Measurements from ENCODE around the gene CENPO.

CENPO gene

DNA sequence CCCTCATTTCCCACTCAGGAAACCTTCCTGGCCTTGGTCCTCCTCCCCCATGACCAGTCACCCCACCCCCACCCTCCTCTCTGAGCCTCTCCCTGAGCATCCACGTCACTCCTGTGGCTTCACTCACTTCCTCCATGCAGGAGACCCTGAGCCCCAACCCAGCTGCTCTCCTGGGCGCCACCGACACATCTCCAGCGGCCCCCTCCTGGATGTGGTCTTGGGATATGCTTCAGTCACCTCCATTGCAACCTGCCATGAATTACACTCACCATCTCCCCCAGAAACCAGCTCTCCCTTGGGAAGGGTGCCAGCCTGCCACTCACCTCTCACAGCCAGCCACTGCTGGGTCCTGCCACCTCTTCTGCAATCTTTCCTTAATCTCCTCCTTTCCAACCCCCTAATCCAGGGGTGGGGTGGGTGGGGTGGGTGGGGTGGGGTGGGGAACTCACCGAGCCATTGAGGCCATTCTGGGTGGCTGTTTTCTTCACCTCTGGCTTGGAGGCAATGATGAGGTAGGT is 44.8 kb downstream of the CENPO start:
- no peak for DNase-seq (ENCODE audit: low read depth, low spot score)

DNA sequence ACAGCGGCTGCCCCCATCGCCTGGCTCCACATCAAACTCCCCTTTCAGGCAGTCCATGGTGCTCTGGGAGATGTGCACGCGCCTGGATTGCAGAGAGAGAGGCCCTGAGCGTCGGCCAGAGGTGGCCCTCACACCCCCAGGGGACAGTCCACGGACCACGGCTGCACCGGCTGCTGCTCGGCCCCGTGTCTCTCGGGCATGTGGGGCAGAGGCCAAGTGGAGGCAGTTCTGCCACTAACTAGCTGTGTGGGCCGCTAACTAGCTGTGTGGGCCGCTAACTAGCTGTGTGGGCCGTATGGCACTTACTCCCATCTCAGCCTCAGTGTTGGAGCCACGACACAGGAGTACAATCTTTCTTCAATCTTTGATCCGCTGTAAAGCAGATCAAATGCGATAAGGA is 45.3 kb downstream of the CENPO start:
- no peak for DNase-seq (ENCODE audit: low read depth, low spot score)

DNA sequence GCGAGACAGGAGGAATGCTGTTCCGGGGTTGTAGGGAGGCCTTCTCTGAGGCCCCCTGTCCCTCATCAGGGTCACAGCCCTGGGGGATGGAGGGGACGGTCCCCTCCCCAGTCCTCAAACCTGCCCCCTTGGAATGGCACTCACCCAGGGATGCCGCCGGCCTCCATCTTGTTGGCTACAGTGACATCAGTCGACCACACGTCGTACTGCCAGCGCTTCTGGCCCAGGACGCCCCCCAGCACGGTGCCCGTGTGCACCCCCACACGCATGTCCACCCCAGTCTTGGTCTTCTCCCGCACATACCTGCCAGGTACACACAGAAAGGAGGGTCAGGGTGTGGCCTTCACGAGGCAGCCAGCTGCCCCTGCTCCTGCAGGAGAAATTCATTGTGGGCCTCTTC is 46.5 kb downstream of the CENPO start:
- DNase-seq (ENCODE audit: low read depth, low spot score) = no peak

DNA sequence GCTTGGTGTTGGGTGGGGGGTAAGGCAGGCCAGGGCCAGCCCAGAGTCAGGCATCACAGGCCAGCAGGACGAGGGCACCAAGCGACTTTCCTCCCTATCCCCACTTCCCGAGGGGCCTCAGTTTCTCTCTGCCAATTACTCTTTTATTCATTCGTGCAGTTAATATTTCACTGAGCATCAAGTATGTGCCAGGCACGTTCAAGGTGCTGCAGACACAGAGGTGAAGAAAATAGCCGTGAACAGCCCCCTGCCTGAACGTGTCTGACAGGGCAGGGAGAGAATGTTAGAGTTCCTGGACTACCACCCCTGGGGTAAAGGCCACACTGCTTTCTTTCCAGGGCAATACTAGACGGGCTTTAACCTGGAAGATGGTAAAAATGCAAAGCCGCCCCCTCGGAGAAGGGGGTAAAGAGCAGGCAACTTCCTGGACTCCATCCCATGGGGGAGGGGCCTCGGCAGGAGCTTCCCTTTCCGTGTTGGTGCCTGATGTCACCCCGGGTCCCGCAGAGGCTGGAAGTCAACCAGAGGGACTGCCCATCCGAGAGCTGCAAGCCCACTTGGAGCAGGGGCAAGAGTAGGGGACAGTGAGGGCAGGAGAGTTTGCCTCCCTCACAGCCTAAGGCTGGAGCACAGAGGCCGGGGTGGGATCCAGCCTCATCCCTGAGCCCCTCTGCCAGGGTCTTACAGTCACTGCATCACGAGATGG is 47.1 kb downstream of the CENPO start:
- DNase-seq (ENCODE audit: low read depth, low spot score) = no peak

DNA sequence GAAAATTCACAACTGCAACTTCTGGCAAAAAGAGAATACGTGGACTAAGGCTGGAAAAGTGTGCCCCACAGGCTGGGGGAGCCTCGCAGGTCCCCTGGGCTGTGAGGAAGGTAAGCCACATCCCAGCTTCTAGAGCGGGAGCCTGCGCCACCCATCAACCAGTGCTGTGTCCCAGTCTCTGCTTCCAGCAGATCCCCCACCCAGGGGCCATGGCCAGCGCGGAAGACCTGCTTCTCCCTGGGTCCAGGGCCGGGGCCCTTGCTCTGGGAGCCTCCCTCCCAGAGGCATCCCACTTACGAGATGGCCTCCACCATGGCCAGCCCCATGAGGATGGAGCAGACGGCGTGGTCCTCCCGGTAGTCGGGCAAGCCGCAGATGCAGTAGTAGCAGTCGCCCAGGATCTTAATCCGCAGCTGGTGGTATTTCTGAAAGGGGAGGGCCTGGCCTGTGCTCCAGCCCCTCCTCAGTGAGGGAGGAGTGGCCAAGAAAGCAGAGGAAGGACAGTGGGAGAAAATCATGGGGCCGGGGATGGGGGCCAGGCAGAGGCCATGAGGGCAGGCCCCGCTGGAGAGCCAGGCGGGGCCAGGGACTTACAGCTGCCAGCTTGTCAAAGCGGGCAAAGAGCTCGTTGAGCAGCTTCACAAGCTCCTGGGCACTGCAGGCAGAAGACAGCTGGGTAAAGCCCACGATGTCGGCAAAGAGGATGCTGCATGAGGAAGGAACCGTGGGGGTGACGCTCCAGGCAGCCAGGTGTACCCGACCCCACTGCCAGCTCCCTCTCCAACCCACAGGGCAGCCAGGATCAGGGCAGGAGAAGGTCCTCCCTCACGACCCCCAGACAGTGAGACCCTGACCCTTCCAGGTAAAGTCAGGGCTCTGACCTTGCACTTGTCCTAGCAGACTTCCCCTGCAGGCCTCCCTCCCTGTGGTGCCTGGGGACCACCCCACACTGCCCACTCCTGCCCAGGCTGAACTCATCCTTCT is 48.0 kb downstream of the CENPO start:
- DNase-seq (ENCODE audit: low read depth, low spot score) = no peak

DNA sequence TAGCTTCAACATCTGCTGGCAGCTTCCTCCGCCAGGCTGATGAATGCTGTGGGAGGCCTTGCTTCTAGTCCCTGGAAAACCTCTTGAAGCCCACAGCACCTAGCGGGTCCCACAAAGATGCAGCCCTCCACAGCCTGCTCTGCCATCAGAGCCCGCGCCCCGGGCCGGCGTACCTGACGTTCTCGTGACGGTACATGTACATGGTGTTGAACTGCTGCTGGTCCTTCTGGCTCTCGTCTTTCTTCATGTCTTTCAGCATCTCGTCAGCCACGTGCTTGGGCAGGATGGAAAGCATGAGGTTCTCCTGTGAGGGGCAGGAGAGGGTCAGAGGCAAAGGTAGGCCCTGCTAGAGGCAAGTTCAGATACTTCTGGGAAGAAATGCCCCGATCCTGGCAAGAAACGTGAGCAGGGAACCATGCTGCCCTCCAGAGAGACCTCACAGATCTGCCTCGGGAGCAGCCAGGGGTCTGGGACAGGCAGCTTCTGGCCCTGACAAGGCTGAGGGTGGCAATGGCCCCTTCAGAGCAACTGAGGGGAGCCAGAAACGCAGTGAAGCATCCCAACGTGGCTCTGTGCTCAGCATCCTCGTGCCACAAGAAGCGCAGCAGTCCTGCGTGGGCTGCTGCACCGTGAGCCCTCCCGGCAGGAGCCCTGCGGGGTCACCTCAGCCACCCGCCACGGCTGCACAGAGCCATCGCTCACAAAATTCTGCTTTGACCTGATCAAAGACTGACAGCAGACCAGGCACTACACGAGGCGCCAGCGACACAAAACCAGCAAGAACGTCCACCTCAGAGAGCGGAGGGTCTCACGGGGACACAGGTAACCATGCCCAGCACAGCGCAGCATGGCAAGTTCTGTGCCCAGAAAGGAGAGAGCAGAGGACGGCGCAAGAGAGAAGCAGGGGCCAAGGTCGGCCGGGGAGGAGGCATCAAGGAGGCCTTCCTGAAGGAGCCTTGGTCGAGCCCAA is 49.1 kb downstream of the CENPO start:
- no peak for DNase-seq (ENCODE audit: low read depth, low spot score)

DNA sequence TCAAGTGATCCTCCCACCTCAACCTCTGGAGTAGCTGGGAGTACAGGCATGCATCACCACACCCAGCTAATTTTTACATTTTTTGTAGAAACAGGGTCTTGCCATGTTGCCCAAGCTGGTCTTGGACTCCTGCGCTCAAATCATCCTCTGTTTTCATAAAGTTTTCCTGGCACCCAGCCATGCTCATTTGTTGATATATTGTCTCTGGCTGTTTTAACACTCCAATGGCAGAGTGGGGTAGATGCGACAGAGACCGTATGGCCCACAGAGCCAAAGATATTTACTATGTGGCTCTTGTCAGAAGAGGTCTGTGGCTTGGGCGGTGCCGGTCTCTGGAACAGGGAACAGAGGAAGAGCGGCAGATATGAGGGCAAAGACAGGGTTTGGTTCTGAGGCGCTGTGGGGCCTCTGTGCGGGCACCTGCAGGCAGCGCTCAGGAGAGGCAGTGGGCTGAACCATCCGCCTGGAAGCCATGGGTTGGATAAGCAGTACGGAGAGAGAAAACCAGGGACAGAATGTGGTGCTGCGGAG is 50.2 kb downstream of the CENPO start:
- no peak for DNase-seq (ENCODE audit: low read depth, low spot score)

DNA sequence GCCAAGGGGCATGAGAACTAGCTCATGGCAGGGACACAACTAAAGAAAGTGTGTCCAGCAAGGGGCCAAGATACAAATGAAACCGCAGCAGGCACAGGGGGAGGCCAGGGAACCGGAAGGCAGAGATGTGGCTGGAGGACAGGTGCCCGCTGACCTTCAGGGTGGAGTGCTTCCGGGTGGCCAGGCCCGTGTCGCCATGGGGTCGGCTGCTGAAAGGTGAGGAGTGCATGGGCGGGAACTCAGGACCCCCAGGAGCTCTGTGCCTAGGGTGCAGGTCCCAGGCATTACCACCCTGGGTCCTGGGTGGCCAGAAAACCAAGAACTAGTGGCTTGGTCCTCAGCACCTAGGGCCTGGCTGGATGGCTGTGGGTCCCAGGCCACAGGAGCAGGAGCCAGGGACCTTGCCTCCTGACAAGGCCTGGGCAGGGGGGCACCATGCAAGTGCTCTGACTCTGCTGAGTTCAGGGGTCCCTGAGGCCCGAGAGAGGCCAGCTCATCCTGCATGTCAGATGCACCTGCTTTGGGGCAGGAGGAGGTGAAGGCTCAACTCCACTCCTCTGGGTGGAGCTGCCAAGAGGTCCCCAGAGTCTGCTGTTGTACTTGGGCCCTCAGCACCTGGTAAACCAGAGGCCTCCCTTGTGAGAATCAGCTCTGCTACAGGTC is 50.9 kb downstream of the CENPO start:
- DNase-seq (ENCODE audit: low read depth, low spot score) = no peak

DNA sequence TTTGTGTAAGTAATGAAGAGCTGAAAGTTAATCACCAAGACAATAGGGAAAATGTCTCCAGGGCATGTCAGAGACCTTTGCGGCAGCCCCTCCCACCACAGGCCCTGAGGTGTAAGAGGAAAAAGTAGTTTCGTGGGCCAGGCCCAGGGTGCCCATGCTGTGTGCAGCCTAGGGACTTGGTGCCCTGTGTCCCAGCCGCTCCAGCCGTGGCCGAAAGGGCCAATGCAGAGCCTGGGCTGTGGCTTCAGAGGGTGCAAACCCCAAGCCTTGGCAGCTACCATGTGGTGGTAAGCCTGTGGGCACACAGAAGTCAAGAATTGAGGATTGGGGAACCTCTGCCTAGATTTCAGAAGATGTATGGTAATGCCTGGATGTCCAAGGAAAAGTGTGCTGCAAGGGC is 52.5 kb downstream of the CENPO start:
- DNase-seq (ENCODE audit: low read depth, low spot score) = no peak

DNA sequence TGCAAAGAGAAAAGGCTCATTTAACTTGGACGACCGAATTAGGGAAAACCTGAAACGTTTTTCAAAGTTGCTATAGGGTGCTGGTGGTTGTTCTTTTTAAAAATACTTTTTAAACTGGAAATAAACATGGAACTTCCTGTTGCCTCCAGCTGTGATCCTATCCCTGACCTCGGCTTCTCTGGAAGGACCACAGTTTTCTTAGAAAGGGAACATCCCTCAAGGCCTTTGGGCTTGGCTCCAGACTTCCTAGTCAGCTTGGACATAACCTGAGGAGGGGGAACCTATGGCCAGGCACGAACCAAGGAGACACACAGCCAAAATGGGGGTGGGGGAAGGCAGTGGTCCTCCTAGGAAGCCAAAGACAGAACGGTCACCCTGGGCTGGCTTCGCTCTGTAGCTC is 57.7 kb downstream of the CENPO start:
- DNase-seq (ENCODE audit: low read depth, low spot score) = no peak

DNA sequence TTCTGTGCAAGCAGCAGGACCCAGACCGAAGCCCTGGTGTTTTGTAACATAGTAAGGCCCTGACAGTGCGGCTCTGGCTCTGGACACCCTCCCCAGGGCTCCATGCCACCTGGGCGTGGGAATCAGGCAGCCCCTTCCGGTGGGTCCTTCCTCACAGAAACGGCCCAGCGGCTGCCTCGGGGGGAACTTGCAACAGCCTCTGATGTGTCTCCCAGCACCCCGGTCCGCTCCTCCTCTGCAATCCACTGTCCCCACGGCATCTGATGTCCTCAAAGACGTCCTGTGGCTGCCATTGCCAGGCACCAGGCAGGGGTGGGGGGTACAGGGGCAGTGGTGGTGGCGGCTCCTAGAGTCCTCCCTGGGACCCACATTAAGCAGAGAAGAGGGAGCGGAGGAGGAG is 58.8 kb downstream of the CENPO start:
- no peak for DNase-seq (ENCODE audit: low read depth, low spot score)

DNA sequence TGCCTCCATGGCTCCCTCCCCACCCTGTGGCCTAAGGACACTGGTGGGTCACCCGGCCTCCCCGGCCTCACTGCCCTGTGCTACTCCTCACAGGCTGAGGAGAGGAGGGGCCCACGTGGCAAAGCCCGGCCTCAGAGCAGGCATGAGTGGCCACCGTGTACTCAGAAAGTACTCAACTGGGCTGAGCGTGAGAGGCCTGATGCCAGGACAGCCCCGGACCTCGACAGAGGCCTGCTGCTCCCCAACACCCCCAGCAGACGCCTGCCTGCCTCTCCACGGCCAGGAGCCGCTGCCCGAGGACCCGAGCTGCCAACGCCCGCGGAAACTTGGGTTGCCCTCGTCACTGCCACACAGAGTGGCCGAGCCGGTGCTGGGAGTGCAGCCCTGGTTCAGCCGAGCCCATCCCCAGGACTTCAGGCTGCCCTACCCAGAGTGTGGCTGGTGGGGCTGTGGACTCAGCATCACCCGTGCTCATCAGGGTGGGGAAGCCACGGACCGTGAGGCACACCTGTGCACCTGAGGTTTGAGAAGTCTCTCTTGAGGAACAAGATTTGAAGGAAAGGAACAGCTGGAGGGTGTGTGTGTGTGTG is 59.3 kb downstream of the CENPO start:
- DNase-seq (ENCODE audit: low read depth, low spot score) = no peak

DNA sequence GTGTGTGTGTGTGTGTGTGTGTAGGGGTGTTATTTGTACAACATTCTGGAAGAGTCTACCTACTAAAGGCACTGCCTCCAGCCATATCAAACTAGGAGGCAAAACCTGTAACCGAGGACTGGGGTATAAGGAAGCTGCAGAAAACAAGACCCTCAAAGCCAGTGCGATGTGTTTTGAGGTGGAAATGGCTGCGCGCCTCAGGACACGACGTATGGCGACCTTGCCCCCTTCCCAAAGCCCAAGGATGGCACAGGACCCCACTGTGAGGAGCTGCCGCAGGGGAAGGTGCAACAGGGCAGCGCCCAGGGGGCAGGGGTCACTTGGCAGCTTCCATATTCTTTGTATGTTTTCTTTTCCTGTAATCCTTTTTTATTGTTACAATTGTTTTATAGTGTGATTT is 59.8 kb downstream of the CENPO start:
- no peak for DNase-seq (ENCODE audit: low read depth, low spot score)

DNA sequence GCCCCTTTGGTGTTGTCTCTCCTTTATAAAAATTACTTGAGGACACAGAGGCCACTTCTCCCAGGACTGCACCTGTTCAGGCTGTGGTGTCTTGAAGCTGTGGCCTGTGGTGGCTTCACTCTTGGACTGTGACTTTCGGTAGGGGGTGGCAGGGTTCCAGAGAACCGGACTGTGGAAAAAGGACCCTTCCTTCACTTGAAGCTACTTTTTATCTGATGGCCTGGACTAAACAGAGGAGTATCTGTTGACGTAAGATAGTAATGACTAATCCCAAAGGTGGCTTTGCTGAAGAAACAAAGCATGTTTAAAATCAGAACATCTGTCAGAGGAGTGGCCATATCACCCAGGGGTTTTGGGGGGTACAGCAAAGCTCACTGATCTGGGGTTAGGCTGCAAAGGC is 60.8 kb downstream of the CENPO start:
- no peak for DNase-seq (ENCODE audit: low read depth, low spot score)

DNA sequence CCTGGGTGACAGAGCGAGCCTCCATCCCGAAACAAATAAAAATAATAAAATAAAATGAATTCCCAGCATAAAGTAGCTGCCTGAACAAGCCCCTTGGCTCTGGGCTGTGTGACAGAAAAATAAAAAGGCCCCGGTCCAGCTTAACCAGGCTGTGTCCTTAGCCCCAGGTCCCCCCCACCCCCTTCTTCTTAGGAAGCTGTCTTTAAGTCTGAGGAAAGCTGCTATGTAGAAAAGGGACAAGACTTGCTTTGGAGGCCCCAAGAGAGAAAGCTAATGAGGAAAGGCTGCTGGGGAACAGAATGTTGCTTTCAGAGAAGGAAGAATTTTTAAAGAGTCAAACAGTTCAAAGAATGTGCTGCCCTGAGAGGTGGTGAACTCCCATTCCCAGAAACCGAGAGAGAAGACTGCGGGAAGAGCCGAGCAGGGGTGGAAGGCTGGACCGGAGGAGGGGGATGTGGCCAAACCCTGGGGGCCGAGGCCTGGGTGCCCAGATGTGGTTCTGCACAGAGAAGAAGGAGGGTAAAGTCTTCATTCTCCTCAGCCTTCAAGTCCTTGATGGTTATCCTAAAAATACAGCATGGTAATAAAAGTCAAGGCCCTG is 61.9 kb downstream of the CENPO start:
- no peak for DNase-seq (ENCODE audit: low read depth, low spot score)

DNA sequence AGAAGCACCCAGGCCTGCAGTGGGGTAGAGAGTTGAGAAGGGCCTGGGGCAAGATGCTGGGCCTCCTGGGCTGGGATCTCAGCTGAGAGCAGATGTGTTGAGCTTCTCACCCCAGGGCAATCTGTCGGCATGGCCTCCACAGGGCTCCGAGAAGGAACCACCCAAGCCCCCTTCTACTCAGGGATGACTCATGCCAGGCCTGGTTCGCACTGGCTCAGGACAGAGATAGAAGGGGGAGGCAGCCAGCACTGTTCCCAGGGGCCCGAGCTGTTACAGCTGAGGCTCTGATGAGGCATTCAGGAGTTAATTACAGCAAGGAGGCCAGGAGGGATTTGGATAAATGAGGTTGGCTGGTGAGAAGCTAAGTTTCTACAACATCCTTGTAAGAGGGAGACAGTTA is 62.5 kb downstream of the CENPO start:
- no peak for DNase-seq (ENCODE audit: low read depth, low spot score)

DNA sequence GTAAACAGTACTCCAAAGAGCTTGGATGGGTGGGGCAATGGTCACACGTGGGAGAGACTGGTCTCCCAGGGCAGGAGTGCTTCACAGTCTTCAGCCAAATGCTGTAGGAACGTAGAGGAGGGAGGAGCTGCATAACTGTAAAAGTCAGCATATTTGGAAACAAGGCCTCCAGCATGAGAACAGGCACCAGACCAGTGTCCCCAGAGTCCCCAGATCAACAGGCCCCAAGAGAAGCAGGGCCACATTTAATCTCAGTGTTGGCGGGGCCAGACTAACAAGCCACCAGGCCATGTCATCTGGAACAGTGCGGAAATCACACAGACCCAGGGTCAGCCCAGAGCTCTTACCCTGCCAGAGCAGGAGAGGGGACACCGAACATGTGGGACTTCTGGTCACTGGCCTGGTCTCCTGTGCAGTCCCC is 63.6 kb downstream of the CENPO start:
- DNase-seq (ENCODE audit: low read depth, low spot score) = no peak

DNA sequence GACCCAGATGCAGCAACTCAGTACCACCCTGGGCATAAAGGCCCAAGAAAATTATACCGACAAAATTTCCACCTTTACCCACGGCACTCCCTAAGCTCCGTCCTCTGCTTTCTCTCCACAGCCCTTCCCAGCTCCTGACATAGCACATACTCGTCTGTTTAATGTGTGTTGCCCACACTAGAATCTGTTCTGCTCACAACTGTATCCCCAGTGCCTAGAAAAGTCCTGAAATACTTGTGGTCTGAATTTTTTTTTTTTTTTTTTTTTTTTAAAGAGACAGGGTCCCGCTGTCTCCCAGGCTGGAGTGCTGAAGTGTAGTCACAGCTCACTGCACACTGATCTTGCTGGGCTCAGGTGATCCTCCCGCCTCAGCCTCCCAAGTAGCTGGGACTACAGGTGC is 64.5 kb downstream of the CENPO start:
- no peak for DNase-seq (ENCODE audit: low read depth, low spot score)

DNA sequence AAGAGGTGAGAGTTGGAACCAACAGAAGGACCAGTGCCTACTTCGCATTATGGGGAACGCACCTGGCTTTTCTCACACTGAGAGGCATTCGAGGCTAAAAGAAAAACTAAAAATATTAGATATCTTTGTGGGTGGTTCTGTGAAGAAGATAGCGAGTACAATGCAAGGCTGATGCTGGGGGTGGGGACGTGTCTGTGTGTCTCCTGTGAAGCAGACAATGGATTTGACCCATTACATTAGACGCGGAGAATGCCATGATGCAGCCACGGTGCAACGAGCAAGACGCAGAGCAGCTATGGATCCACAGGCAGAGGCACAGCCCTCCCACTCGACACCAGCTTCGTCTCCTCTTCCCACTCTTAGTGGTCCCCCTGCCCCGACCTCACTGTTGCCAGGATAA is 65.8 kb downstream of the CENPO start:
- DNase-seq (ENCODE audit: low read depth, low spot score) = no peak

Measured in activated naive CD8-positive, alpha-beta T cell treated with anti-CD3 and anti-CD28 coated beads, Interleukin-2, amount 50 U/mL, for 16 hours (primary cell).